Spleen (tissue), 11 donors: ENCODE results near the gene TANC1. TPM values are rescaled to one million over a fixed set of nuclear protein-coding genes. Genes with fewer than 3 reads are reported as not detected.

Experiments
- DNase-seq: peaks from one replicate; pipeline ENCODE4 v3.0.0-alpha.2; 2020
- H3K27ac ChIP-seq, 8 donors: fragments of 200-600 bp; sonication (generic) in 7 of 8; 1 replicate in 4 of 8; 2 replicates in 4 of 8; pipeline versions ENCODE4 v1.5.0 to v1.8.0; 2016 to 2021; ENCODE audit warnings: inconsistent platforms in 4 of 8, mild to moderate bottlenecking in 4 of 8, moderate library complexity in 1 of 8
- H3K27me3 ChIP-seq, 7 donors: fragments of 200-600 bp; sonication (generic) in 6 of 7; replicated peaks in 1 of 7; 1 replicate in 4 of 7; 2 replicates in 3 of 7; pipeline versions ENCODE4 v1.5.0 to v1.8.0; 2016 to 2021; ENCODE audit warnings: inconsistent platforms in 3 of 7, mild to moderate bottlenecking in 1 of 7
- H3K36me3 ChIP-seq, 6 donors: fragments of 200-600 bp; sonication (generic) in 5 of 6; 1 replicate in 4 of 6; 2 replicates in 2 of 6; pipeline versions ENCODE4 v1.5.0 to v1.8.0; 2016 to 2021; ENCODE audit warnings: inconsistent platforms in 2 of 6
- H3K4me1 ChIP-seq, 6 donors: fragments of 200-600 bp; sonication (generic) in 5 of 6; 1 replicate in 3 of 6; 2 replicates in 3 of 6; pipeline versions ENCODE4 v1.5.0 to v1.8.0; 2016 to 2021; ENCODE audit warnings: inconsistent platforms in 3 of 6
- H3K4me3 ChIP-seq, 8 donors: fragments of 200-600 bp; sonication (generic) in 7 of 8; 1 replicate in 4 of 8; 2 replicates in 4 of 8; pipeline versions ENCODE4 v1.5.0 to v1.8.0; 2016 to 2021; ENCODE audit warnings: inconsistent platforms in 4 of 8, mild to moderate bottlenecking in 4 of 8, moderate library complexity in 2 of 8
- H3K9me3 ChIP-seq, 8 donors: fragments of 200-600 bp; sonication (generic) in 7 of 8; 1 replicate in 4 of 8; 2 replicates in 4 of 8; pipeline versions ENCODE4 v1.5.0 to v1.8.0; 2016 to 2021; ENCODE audit warnings: inconsistent platforms in 4 of 8
- CTCF ChIP-seq, 11 experiments: fragments of 200-600 bp in 7 of 11; fragments of 450-650 bp in 4 of 11; sonication (generic) in 4 of 11; IDR thresholded peaks in 8 of 11; conservative IDR thresholded peaks in 3 of 11; 1 replicate in 7 of 11; 2 replicates in 4 of 11; pipeline versions ENCODE4 v1.4.0 to v1.8.0; 2016 to 2021; ENCODE audit warnings: antibody characterized with exemption in 11 of 11, inconsistent platforms in 4 of 11, mild to moderate bottlenecking in 1 of 11
- POLR2A ChIP-seq, 3 donors: fragments of 450-650 bp; IDR thresholded peaks; one replicate each; pipeline ENCODE4 v1.5.1; 2017; ENCODE audit warnings: antibody characterized with exemption in 3 of 3, mild to moderate bottlenecking in 1 of 3
- POLR2AphosphoS5 ChIP-seq, 3 donors: sonication (generic); formaldehyde crosslinking; IDR thresholded peaks; one replicate each; pipeline ENCODE4 v1.5.1; 2017; ENCODE audit warnings: antibody characterized with exemption in 3 of 3
- WGBS, 5 donors: extraction: QIAGEN DNeasy Blood & Tissue Kit in 3 of 5; methylation state at CpG; one replicate each; pipeline versions ENCODE4 v1.1.5 to v1.1.7; 2013 to 2018; 5-methylcytosine and 5-hydroxymethylcytosine counted together
- intact Hi-C: fragments of 100-400 bp; cut with DNase I; formaldehyde crosslinking; loops from one replicate; pipeline ENCODE4 v1.15.0; 2023; ENCODE audit warnings: low total_unique reads
- polyA plus RNA-seq, 3 donors: library from polyadenylated mRNA; stranded (reverse); fragments of 200-250 nt; gene quantifications; one replicate each; pipeline ENCODE4 v1.2.1, GENCODE V29; 2013
- total RNA-seq, 7 donors: library from RNA; depleted of rRNA in 3 of 7; stranded (reverse); fragments of >200 nt in 3 of 7; fragmentation: NEBNext Ultra II Directional in 4 of 7; extraction: Animal tissue kit (Norgen Biotek cat#: 25700) in 4 of 7; gene quantifications; one replicate each; pipeline versions ENCODE4 v1.1.0 to v1.2.1, GENCODE V29; 2016 to 2021
- donor health status: healthy with polysubstance abuse.
- donor health status: DM: no; HTN: no; CAD: no; lungs with moderate emphysema.
- donor health status: DM: no; HTN: no; CAD: no.
- donor health status: Bipolar disorder and iron deficiency.
- donor health status: healthy.
- donor health status: DM: no; HTN: no; CAD: no.
- donor health status: DM: yes; HTN: yes; CAD: no.

TANC1 gene
- total and polyA plus RNA-seq, 10 donors = 3.1 to 28.2 (median 21.7) TPM

GRCh38 chr2:159098921-159099411 is 130.5 kb downstream of the TANC1 start:
- TF ChIP-seq CTCF (IDR thresholded peaks at IDR 0.05 in 8 of 11, conservative IDR thresholded peaks at IDR 0.05 in 3 of 11) (no peak), POLR2AphosphoS5 (IDR thresholded peaks at IDR 0.05) (no peak), POLR2A (IDR thresholded peaks at IDR 0.05) (no peak)
- Histone ChIP-seq H3K36me3 (no peaks in the 10 kb centered on the region), H3K4me3 (no peak overlapping the region), H3K9me3 (peaks cover 0 to 22% (median 16%) of the 10 kb centered on the region in 8 donors), H3K27ac (peak overlapping the region in 6 of 8 donors; percentile 35 to 64 (median 44)), H3K27me3 (no peaks in the 10 kb centered on the region), H3K4me1 (peaks cover 6 to 36% (median 18%) of the 10 kb centered on the region in 6 donors)
- no peak for DNase-seq
- intact Hi-C loops = no loop called here
- WGBS, 5 donors = 20 to 64% (median 29%) methylated on average over 3 of the region's 3 CpGs

- WGBS, 5 donors = 79 to 93% (median 86%) methylated on average over 7 to 8 of the region's 8 CpGs
- Histone ChIP-seq H3K36me3 (no peaks in the 10 kb centered on the region), H3K4me1 (peaks cover 5 to 26% (median 14%) of the 10 kb centered on the region in 6 donors), H3K9me3 (peaks cover 0 to 4% (median 2%) of the 10 kb centered on the region in 8 donors), H3K4me3 (no peak overlapping the region), H3K27ac (peak overlapping the region in 1 of 8 donors; percentile 17), H3K27me3 (no peaks in the 10 kb centered on the region)
- TF ChIP-seq CTCF (IDR thresholded peaks at IDR 0.05 in 8 of 11, conservative IDR thresholded peaks at IDR 0.05 in 3 of 11) (no peak), POLR2AphosphoS5 (IDR thresholded peaks at IDR 0.05) (no peak), POLR2A (IDR thresholded peaks at IDR 0.05) (no peak)
- intact Hi-C loops = no loop called here
- DNase-seq = no peak
Observed at GRCh38 chr2:159101755-159102489, 133.5 kb downstream of the TANC1 start.

GRCh38 chr2:159103411-159103810 is 135.0 kb downstream of the TANC1 start:
- Histone ChIP-seq H3K4me1 (peaks cover 5 to 18% (median 11%) of the 10 kb centered on the region in 6 donors), H3K27me3 (no peaks in the 10 kb centered on the region), H3K9me3 (no peaks in the 10 kb centered on the region), H3K27ac (peak overlapping the region in 3 of 8 donors; percentile 31 to 40 (median 38)), H3K4me3 (no peak overlapping the region), H3K36me3 (no peaks in the 10 kb centered on the region)
- 42 to 95% (median 83%) methylated on average over 5 of the region's 5 CpGs; no CpG with 5 or more reads in 2 of the 5 donors for WGBS, 5 donors
- intact Hi-C loops = no loop called here
- no peak for TF ChIP-seq POLR2A (IDR thresholded peaks at IDR 0.05)
- DNase-seq = no peak

GRCh38 chr2:159106109-159106508 is 137.7 kb downstream of the TANC1 start:
- Histone ChIP-seq H3K9me3 (no peaks in the 10 kb centered on the region), H3K4me3 (no peak overlapping the region), H3K27ac (no peak overlapping the region), H3K36me3 (no peaks in the 10 kb centered on the region), H3K4me1 (no peaks in the 10 kb centered on the region), H3K27me3 (no peaks in the 10 kb centered on the region)
- TF ChIP-seq POLR2AphosphoS5 (IDR thresholded peaks at IDR 0.05) (no peak), CTCF (IDR thresholded peaks at IDR 0.05 in 8 of 11, conservative IDR thresholded peaks at IDR 0.05 in 3 of 11) (no peak)
- intact Hi-C loops = no loop called here
- 73 to 83% (median 75%) methylated on average over 5 of the region's 5 CpGs for WGBS, 5 donors
- no peak for DNase-seq
